Body of pancreas (tissue), 4 donors: ENCODE measurements around the gene SMIM35. TPM values are rescaled to one million over a fixed set of nuclear protein-coding genes. Genes with fewer than 3 reads are reported as not detected.

Experiments
- ATAC-seq: fragments of 150-250 bp; one replicate; pipeline ENCODE4 v1.9.1; 2016
- DNase-seq, 4 donors: peaks; one replicate each; pipeline ENCODE4 v3.0.0-alpha.2; 2019
- H3K27ac ChIP-seq, 4 donors: fragments of 200-600 bp; sonication (generic); 1 replicate in 3 of 4; 2 replicates in 1 of 4; pipeline versions ENCODE4 v1.5.1 to v1.6.1; 2016 to 2019; ENCODE audit warnings: mild to moderate bottlenecking in 1 of 4, mixed read lengths in 1 of 4, moderate library complexity in 1 of 4
- H3K27me3 ChIP-seq, 2 donors: fragments of 200-600 bp; sonication (generic); one replicate each; pipeline ENCODE4 v1.6.0; 2016; ENCODE audit warnings: mild to moderate bottlenecking in 1 of 2
- H3K36me3 ChIP-seq, 2 donors: fragments of 200-600 bp; sonication (generic); replicated peaks in 1 of 2; 2 replicates each; pipeline ENCODE4 v1.5.1; 2016; ENCODE audit warnings: low read depth in 2 of 2; ENCODE audit not compliant: insufficient read depth in 1 of 2
- H3K4me1 ChIP-seq: fragments of 200-600 bp; sonication (generic); one replicate; pipeline ENCODE4 v1.6.0; 2016
- H3K4me3 ChIP-seq, 2 donors: fragments of 200-600 bp; sonication (generic); 1 replicate in 1 of 2; 2 replicates in 1 of 2; pipeline ENCODE4 v1.5.1; 2016 to 2019
- H3K9me3 ChIP-seq, 3 donors: fragments of 200-600 bp; sonication (generic); 1 replicate in 2 of 3; 2 replicates in 1 of 3; pipeline ENCODE4 v1.5.1; 2016
- CTCF ChIP-seq, 7 experiments: fragments of 450-650 bp in 4 of 7; fragments of 200-600 bp in 3 of 7; sonication (generic) in 3 of 7; IDR thresholded peaks; one replicate each; pipeline ENCODE4 v1.5.1; 2016 to 2019; ENCODE audit warnings: antibody characterized with exemption in 7 of 7
- POLR2A ChIP-seq, 3 donors: fragments of 450-650 bp; IDR thresholded peaks; one replicate each; pipeline ENCODE4 v1.6.1; 2016; ENCODE audit warnings: antibody characterized with exemption in 3 of 3, mild to moderate bottlenecking in 2 of 3
- WGBS, 2 donors: methylation state at CpG; one replicate each; pipeline ENCODE4 v1.1.5; 2017; 5-methylcytosine and 5-hydroxymethylcytosine counted together
- intact Hi-C: fragments of 100-400 bp; cut with DNase I; formaldehyde crosslinking; loops from one replicate; pipeline ENCODE4 v1.15.1; 2023
- total RNA-seq, 2 donors: library from RNA; depleted of rRNA; stranded (reverse); fragments of >200 nt; gene quantifications; one replicate each; pipeline ENCODE4 v1.1.0, GENCODE V29; 2016

Gene SMIM35
- total RNA-seq, 2 donors from 2014 or later = not detected

GRCh38 chr11:118007040-118007439 is 79.7 kb downstream of the SMIM35 start:
- intact Hi-C loops = no loop called here
- WGBS, 2 donors = 78 to 85% methylated on average over 5 of the region's 5 CpGs
- TF ChIP-seq POLR2A (IDR thresholded peaks at IDR 0.05) (no peak), CTCF (IDR thresholded peaks at IDR 0.05) (no peak)
- Histone ChIP-seq H3K9me3 (no peaks in the 10 kb centered on the region), H3K27me3 (no peaks in the 10 kb centered on the region), H3K4me1 (no peaks in the 10 kb centered on the region), H3K27ac (peak overlapping the region in 1 of 4 donors; percentile 72), H3K4me3 (no peak overlapping the region), H3K36me3 (no peaks in the 10 kb centered on the region)
- ATAC-seq (no peak), DNase-seq (no peak)

- intact Hi-C loops = no loop called here
- Histone ChIP-seq H3K4me1 (no peaks in the 10 kb centered on the region), H3K27ac (peak overlapping the region in 1 of 4 donors; percentile 72), H3K4me3 (no peak overlapping the region), H3K27me3 (no peaks in the 10 kb centered on the region), H3K36me3 (no peaks in the 10 kb centered on the region), H3K9me3 (no peaks in the 10 kb centered on the region)
- ATAC-seq = no peak
- WGBS, 2 donors = 79 to 88% methylated on average over 2 to 4 of the region's 4 CpGs
- no peak for DNase-seq
- TF ChIP-seq CTCF (IDR thresholded peaks at IDR 0.05) (no peak), POLR2A (IDR thresholded peaks at IDR 0.05) (no peak)
Observed at GRCh38 chr11:118006153-118006534, 80.6 kb downstream of the SMIM35 start.

- no peak overlapping the region for H3K4me3 ChIP-seq
- DNase-seq (no peak), ATAC-seq (no peak)
- intact Hi-C loops = no loop called here
- H3K36me3 ChIP-seq = no peaks in the 10 kb centered on the region
- H3K9me3 ChIP-seq = no peaks in the 10 kb centered on the region
- H3K27me3 ChIP-seq = no peaks in the 10 kb centered on the region
- TF ChIP-seq POLR2A (IDR thresholded peaks at IDR 0.05) (no peak), CTCF (IDR thresholded peaks at IDR 0.05) (no peak)
- WGBS, 2 donors = 73 to 79% methylated on average over 8 to 12 of the region's 12 CpGs
- H3K27ac ChIP-seq = no peak overlapping the region
- H3K4me1 ChIP-seq = no peaks in the 10 kb centered on the region
Observed at GRCh38 chr11:118005224-118006152, 81.3 kb downstream of the SMIM35 start.

- H3K4me1 ChIP-seq = no peaks in the 10 kb centered on the region
- 91 to 92% methylated on average over 4 to 7 of the region's 7 CpGs for WGBS, 2 donors
- H3K36me3 ChIP-seq = no peaks in the 10 kb centered on the region
- H3K27ac ChIP-seq = no peak overlapping the region
- TF ChIP-seq CTCF (IDR thresholded peaks at IDR 0.05) = no peak
- DNase-seq (no peak), ATAC-seq (no peak)
- H3K27me3 ChIP-seq = no peaks in the 10 kb centered on the region
- H3K9me3 ChIP-seq = no peaks in the 10 kb centered on the region
- no peak overlapping the region for H3K4me3 ChIP-seq
- intact Hi-C loops = no loop called here
Observed at GRCh38 chr11:118004543-118005223, 82.1 kb downstream of the SMIM35 start.
